ENCODE measurements around the gene OTUB2. TPM values are rescaled to one million over a fixed set of nuclear protein-coding genes. Genes with fewer than 3 reads are reported as not detected.

OTUB2 gene
- total RNA-seq, 1 donor from 2014 or later = 1.9 TPM

- DNase-seq (no peak), ATAC-seq (no peak)
- Histone ChIP-seq H3K27ac (no peak overlapping the region), H3K4me3 (no peak overlapping the region), H3K36me3 (peaks cover 37% of the 10 kb centered on the region), H3K9me3 (no peaks in the 10 kb centered on the region), H3K27me3 (ENCODE audit: low read depth) (no peaks in the 10 kb centered on the region), H3K4me1 (peaks cover 15% of the 10 kb centered on the region)
- intact Hi-C loops (cut with DNase I) = no loop called here
- TF ChIP-seq CTCF (IDR thresholded peaks at IDR 0.05) = no peak
Observed at GRCh38 chr14:94043111-94043755, 17.1 kb downstream of the OTUB2 start.

DNA sequence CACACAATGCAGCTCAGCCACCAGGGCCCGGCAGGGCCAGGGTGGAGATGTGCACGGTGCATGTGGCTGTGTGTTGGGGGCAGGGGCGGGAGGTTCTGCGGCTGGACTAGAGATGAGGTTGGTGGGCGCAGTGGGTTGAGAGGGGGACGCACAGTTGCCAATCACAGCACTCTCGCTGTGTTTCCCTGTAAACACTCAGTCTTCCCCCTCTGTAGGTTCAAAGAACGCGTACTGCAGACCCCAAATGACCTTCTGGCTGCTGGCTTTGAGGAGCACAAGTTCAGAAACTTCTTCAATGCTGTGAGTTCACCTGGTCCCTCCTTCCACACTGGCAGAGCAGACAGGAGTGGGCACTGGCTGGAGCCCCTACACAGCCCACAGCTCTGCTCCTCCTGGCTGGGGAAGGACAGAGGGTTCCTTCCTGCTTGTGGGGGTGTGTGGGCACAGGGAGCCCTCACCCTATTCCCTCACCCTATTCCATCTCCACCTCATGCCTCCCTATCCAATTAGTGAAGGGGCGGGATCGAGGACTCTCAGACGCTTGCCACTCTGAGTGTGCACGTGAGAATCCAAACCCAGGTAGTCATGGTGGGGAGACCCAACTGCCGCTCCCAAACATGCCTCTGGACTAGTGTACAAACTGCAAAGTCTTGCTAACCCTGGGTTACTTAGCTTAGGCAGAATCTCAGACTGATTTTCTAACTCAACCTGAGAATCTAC is 17.8 kb downstream of the OTUB2 start:
- H3K36me3 ChIP-seq = peaks cover 44% of the 10 kb centered on the region
- no peak overlapping the region for H3K4me3 ChIP-seq
- H3K9me3 ChIP-seq = no peaks in the 10 kb centered on the region
- no peaks in the 10 kb centered on the region for H3K27me3 ChIP-seq (ENCODE audit: low read depth)
- ATAC-seq (no peak), DNase-seq (no peak)
- intact Hi-C loops (cut with DNase I) = no loop called here
- H3K27ac ChIP-seq = no peak overlapping the region
- H3K4me1 ChIP-seq = peaks cover 15% of the 10 kb centered on the region
- no peak for TF ChIP-seq CTCF (IDR thresholded peaks at IDR 0.05)

DNA sequence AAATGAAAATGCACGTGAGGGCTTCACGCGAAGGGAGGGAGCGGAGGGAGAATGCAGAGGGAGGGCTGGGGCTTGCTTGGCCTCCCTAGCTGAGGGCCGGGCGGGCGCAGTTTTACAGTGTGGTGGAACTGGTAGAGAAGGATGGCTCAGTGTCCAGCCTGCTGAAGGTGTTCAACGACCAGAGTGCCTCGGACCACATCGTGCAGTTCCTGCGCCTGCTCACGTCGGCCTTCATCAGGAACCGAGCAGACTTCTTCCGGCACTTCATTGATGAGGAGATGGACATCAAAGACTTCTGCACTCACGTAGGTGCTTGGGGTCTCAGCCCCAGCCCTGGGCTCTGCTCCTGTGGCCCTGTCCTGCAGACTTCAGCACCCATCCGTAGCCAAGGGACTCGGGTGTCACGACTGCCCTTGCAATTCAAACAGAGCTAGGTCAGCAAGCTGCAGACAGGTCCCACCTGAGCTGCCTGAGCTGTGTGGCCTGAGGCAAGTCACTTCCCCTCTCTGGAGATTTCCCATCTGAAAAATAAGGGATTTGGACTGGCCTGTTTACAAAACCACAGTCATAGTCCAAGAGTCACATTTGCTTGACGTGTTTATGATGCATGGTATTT is 18.4 kb downstream of the OTUB2 start:
- H3K9me3 ChIP-seq = no peaks in the 10 kb centered on the region
- no peak for DNase-seq
- ATAC-seq = no peak
- no peak overlapping the region for H3K4me3 ChIP-seq
- no peak overlapping the region for H3K27ac ChIP-seq
- TF ChIP-seq CTCF (IDR thresholded peaks at IDR 0.05) = no peak
- intact Hi-C loops (cut with DNase I) = no loop called here
- H3K36me3 ChIP-seq = peaks cover 51% of the 10 kb centered on the region
- H3K4me1 ChIP-seq = peaks cover 15% of the 10 kb centered on the region
- H3K27me3 ChIP-seq (ENCODE audit: low read depth) = no peaks in the 10 kb centered on the region

DNA sequence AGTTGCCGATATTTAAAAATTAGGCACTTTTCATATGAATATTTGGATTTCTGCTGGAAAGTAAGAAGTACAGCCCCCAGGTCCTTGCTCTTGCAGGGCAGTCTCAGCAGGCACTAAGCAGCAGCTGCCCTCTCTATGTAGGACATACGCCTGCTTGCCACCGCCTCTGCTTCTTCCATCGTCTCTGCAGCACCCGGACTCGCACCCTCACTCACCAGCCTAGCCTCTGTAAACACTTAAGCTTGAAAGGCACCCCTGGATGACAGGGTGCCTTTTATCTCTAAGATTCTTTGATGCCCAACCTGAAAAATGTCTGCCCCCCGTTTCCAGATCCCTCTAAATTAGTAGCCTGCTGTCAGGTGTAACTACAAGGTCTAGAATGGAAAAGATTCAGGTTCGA is 19.0 kb downstream of the OTUB2 start:
- no peak overlapping the region for H3K27ac ChIP-seq
- TF ChIP-seq CTCF (IDR thresholded peaks at IDR 0.05) = no peak
- intact Hi-C loops (cut with DNase I) = no loop called here
- DNase-seq (no peak), ATAC-seq (no peak)
- H3K9me3 ChIP-seq = no peaks in the 10 kb centered on the region
- H3K4me1 ChIP-seq = peaks cover 15% of the 10 kb centered on the region
- H3K27me3 ChIP-seq (ENCODE audit: low read depth) = no peaks in the 10 kb centered on the region
- no peak overlapping the region for H3K4me3 ChIP-seq
- H3K36me3 ChIP-seq = peaks cover 56% of the 10 kb centered on the region

GRCh38 chr14:94045563-94046345 is 19.6 kb downstream of the OTUB2 start:
- no peaks in the 10 kb centered on the region for H3K9me3 ChIP-seq
- no peak overlapping the region for H3K4me3 ChIP-seq
- no peak for TF ChIP-seq CTCF (IDR thresholded peaks at IDR 0.05)
- ATAC-seq (no peak), DNase-seq (no peak)
- peaks cover 15% of the 10 kb centered on the region for H3K4me1 ChIP-seq
- intact Hi-C loops (cut with DNase I) = no loop called here
- no peak overlapping the region for H3K27ac ChIP-seq
- H3K36me3 ChIP-seq = peaks cover 62% of the 10 kb centered on the region
- H3K27me3 ChIP-seq (ENCODE audit: low read depth) = no peaks in the 10 kb centered on the region

All from lower lobe of right lung (tissue), 2 donors.